ENCODE measurements around the gene ZNF230. TPM values are rescaled to one million over a fixed set of nuclear protein-coding genes. Genes with fewer than 3 reads are reported as not detected.

ZNF230 gene
- total RNA-seq, 1 experiment from 2014 or later: 1.0 TPM

GRCh38 chr19:44026622-44027021 is 23.9 kb downstream of the ZNF230 start:
- intact Hi-C loops (cut with micrococcal nuclease): no loop called here
- ATAC-seq: peak; percentile 55
- POLR2A ChIA-PET (ENCODE audit: unreplicated experiment): no interaction called here
- Histone ChIP-seq H2AFZ (ENCODE audit: low read length) (no peak overlapping the region), H4K20me1 (ENCODE audit: low read length) (no peaks in the 10 kb centered on the region), H3K4me3 (ENCODE audit: low read length) (no peak overlapping the region), H3K4me2 (ENCODE audit: low read length) (no peak overlapping the region), H3K9ac (ENCODE audit: low read length) (no peak overlapping the region), H3K36me3 (ENCODE audit: low read depth, low read length) (peaks cover 9% of the 10 kb centered on the region; the same call in 1 of the 2 replicates), H3K27me3 (ENCODE audit: low read length) (no peaks in the 10 kb centered on the region), H3K27ac (ENCODE audit: low read length) (no peak overlapping the region), H3K79me2 (ENCODE audit: low read length) (no peaks in the 10 kb centered on the region), H3K9me3 (ENCODE audit: low read length) (0 out of 2 replicates have a peak, but pooled peaks cover 6% of the 10 kb centered on the region), H3K4me1 (ENCODE audit: insufficient read depth, low read length) (no peaks in the 10 kb centered on the region), H3K9me2 (replicated peaks; ENCODE audit: low read length) (no peaks in the 10 kb centered on the region), H3F3A (ENCODE audit: low read length, unreplicated experiment) (no peaks in the 10 kb centered on the region)
- DNase-seq: peak; percentile 28
- CTCF ChIA-PET: no interaction called here
- no TSS peak for BruUV-seq (replicated peaks)
- TF ChIP-seq CTCF (conservative IDR thresholded peaks at IDR 0.05; ENCODE audit: low read depth, low read length) (no peak), EZH2 (IDR thresholded peaks at IDR 0.05; ENCODE audit: low read length, unreplicated experiment) (no peak), EZH2phosphoT487 (IDR thresholded peaks at IDR 0.05; ENCODE audit: borderline replicate concordance, low read length) (no peak)

GRCh38 chr19:44032001-44032610 is 29.3 kb downstream of the ZNF230 start:
- Histone ChIP-seq H3K27me3 (ENCODE audit: low read length) (no peaks in the 10 kb centered on the region), H3K79me2 (ENCODE audit: low read length) (no peaks in the 10 kb centered on the region), H3K4me2 (ENCODE audit: low read length) (no peak overlapping the region), H3K9me3 (ENCODE audit: low read length) (0 out of 2 replicates have a peak, but pooled peaks cover 11% of the 10 kb centered on the region), H3K4me3 (ENCODE audit: low read length) (no peak overlapping the region), H4K20me1 (ENCODE audit: low read length) (no peaks in the 10 kb centered on the region), H3K9ac (ENCODE audit: low read length) (no peak overlapping the region), H3K4me1 (ENCODE audit: insufficient read depth, low read length) (no peaks in the 10 kb centered on the region), H3K27ac (ENCODE audit: low read length) (no peak overlapping the region), H3K36me3 (ENCODE audit: low read depth, low read length) (peaks cover 18% of the 10 kb centered on the region), H3F3A (ENCODE audit: low read length, unreplicated experiment) (no peaks in the 10 kb centered on the region), H3K9me2 (replicated peaks; ENCODE audit: low read length) (no peaks in the 10 kb centered on the region), H2AFZ (ENCODE audit: low read length) (no peak overlapping the region)
- ChIA-PET CTCF (no interaction called here), POLR2A (ENCODE audit: unreplicated experiment) (no interaction called here)
- BruUV-seq (replicated peaks): no TSS peak
- TF ChIP-seq CTCF (conservative IDR thresholded peaks at IDR 0.05; ENCODE audit: low read depth, low read length) (no peak), EZH2phosphoT487 (IDR thresholded peaks at IDR 0.05; ENCODE audit: borderline replicate concordance, low read length) (no peak), EZH2 (IDR thresholded peaks at IDR 0.05; ENCODE audit: low read length, unreplicated experiment) (no peak)
- DNase-seq: no peak
- ATAC-seq: no peak
- intact Hi-C loops (cut with micrococcal nuclease): no loop called here

- POLR2A ChIA-PET (ENCODE audit: unreplicated experiment): no interaction called here
Measured at GRCh38 chr19:44042147-44042546, 39.4 kb downstream of the ZNF230 start.

More at GRCh38 chr19:44042147-44042546, 39.4 kb downstream of the ZNF230 start:
- intact Hi-C loops (cut with micrococcal nuclease): no loop called here
- Histone ChIP-seq H3K79me2 (ENCODE audit: low read length) (no peaks in the 10 kb centered on the region), H3K36me3 (ENCODE audit: low read depth, low read length) (no peaks in the 10 kb centered on the region), H3K9me3 (ENCODE audit: low read length) (no peaks in the 10 kb centered on the region), H3K9me2 (replicated peaks; ENCODE audit: low read length) (no peaks in the 10 kb centered on the region), H3K27ac (ENCODE audit: low read length) (no peak overlapping the region), H3K4me1 (ENCODE audit: insufficient read depth, low read length) (no peaks in the 10 kb centered on the region), H3K27me3 (ENCODE audit: low read length) (no peaks in the 10 kb centered on the region), H3F3A (ENCODE audit: low read length, unreplicated experiment) (no peaks in the 10 kb centered on the region), H3K9ac (ENCODE audit: low read length) (no peak overlapping the region), H2AFZ (ENCODE audit: low read length) (no peak overlapping the region), H3K4me3 (ENCODE audit: low read length) (no peak overlapping the region), H3K4me2 (ENCODE audit: low read length) (no peak overlapping the region), H4K20me1 (ENCODE audit: low read length) (no peaks in the 10 kb centered on the region)
- no TSS peak for BruUV-seq (replicated peaks)
- ATAC-seq (no peak), DNase-seq (no peak)
- CTCF ChIA-PET: no interaction called here
- TF ChIP-seq EZH2 (IDR thresholded peaks at IDR 0.05; ENCODE audit: low read length, unreplicated experiment) (no peak), EZH2phosphoT487 (IDR thresholded peaks at IDR 0.05; ENCODE audit: borderline replicate concordance, low read length) (no peak), CTCF (conservative IDR thresholded peaks at IDR 0.05; ENCODE audit: low read depth, low read length) (no peak)

Measured in PC-3 (cell line).